SKM-1 treated with dmso at 0.1 percent for 144 hours (cell line): Measurements from ENCODE around the gene HSPA12B.
A peak's percentile ranks its signal among the peaks of the same experiment; 100 is the strongest.

ENCODE experiments used
- DNase-seq: peaks from one replicate; lab custom pipeline; 2025; ENCODE audit not compliant: unreplicated experiment; lab: John Stamatoyannopoulos, UW

Gene HSPA12B

GRCh38 chr20:3704087-3704486, 28.4 kb upstream of the HSPA12B start:
- DNase-seq, result no peak

DNA sequence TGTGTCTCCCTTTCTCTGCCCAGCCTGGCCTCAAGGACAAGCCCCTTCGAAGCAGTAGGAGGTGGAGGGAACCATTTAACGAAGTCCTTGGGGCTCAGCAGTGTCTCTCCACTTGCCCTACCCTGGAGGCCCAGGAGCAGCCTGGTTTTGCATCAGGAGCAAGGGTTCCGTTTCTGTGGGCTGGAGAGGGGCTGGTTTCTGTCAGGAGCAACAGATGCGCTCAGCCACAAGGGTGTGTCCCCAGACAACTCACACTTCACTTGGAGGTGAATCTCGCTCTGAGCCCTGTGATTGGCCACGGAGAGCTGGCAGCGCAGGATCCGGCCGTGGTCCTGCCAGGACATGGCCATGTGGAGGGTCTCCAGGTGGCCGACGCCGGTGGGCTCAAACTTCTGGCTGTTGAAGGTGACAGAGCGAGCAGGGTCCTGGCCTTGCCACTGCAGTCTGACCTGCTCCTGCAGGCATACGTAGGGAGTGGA, 27.0 kb upstream of the HSPA12B start:
- no peak for DNase-seq

- DNase-seq, result no peak
Measured at GRCh38 chr20:3705970-3706739, 26.3 kb upstream of the HSPA12B start.

DNA sequence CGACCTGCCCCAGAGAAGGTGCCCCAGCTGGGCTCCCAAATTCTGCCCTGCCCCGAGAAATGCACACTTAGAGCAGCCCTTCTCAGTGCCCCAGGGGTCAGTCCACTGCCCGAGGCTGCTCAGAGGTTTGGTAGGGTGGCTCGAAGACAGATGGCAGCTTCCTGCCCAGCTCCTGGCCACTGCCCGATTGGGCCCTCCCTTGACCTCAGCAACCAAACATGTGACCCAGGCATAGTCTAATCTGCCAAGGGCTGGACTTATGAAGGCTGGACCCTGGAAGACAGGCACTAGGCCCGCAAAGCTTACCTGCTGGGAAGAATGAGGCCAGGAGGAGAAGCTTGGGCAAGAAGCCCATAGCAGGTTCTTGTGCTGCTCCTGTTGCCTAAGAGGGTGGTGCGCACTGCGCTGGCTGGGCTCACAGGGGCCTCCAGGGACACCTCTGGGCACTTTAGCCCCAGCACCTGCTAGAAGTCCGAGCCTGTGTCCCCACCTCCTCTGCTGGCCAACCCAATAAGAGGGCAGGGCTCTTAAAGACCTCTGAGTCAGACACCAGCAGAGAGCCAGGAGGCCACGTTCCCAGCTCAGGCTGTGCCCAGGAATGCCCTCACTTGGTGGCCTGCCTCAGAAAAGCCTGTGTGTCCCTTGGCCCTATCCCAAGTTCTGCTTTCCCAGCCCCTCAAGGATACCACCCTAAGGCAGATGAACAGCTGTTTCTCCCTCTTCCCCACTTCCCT, 25.5 kb upstream of the HSPA12B start:
- DNase-seq, result no peak

DNA sequence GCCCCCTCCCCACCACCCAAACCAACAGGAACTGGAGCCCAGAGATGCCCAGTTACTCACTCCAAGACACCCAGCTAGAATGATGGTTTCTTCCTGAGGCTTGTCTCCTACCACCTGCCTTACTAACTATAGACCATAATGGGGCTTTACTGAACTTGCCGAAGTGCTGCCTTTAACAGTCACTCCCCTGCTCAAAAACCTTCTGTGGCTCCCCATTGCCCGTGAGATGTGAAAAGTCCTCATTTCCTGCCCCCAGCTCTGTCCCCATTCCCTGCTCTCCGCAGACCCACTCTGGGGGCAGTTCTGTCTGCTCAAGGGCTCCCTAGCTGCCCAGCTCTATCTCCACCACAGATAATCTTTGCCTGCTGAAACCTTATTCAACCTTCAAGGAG, 25.0 kb upstream of the HSPA12B start:
- DNase-seq, result no peak

DNA sequence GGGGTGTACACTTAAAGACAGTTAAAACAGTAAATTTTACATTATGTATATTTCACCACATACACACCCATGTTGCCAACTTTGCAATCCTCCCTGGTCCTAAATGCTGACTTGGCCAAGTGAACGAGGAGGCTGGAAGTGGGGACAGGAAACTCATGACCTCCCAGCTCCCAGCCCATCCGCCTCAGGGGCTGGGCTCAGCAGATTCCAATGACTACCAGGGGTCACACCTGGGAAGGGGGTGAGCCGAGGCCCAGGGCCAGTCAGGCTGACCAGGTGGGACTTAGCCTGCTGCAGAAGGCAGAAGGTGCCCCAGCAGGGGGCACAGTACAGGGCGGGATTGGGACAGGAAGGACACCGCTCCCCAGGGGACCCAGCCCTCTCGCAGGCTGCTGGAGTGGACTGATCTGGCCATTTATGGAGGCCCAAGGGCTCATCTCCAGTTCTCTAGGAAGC, 22.4 kb upstream of the HSPA12B start:
- DNase-seq, result no peak

DNA sequence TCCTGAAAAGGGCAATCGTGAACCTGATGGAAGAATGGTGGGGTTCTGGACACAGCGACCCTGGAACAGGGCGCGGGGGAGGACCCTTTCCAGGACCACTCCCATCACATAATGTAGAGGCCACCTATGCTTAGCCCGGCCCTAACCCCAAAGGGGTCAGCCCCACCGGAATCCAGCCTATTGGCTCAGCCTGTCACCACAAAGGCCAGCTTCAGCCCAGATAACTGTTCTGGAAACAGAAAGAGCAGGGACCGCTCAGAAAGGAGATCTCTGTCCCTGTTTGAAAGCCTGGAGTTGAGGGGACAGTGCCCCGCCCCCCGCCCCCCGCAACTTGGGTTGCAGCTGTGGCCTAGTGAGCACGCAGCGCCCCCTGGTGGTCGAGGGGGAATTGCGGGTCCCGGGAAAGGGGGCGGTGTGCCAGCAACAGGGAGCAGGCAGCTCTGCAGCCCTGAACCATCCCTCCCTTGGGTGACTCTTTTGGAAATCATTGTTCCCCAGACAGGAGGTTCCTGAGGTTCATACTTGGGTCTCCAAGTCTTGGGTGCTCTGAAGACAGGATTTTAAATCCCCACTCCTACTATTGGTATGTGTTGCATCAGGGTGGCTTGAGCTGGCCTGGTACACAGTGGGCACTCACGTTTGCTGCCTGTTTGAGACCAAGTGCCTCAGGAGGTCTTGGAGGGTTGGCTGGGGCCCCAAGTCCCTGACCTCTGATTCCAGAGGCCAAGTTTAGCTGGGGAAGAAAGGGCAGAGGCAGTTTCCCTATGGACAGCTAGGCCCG, 21.6 kb upstream of the HSPA12B start:
- no peak for DNase-seq

GRCh38 chr20:3711484-3711941, 21.0 kb upstream of the HSPA12B start:
- DNase-seq, result no peak

- DNase-seq, result peak; percentile 60
Measured at GRCh38 chr20:3712279-3712873, 20.1 kb upstream of the HSPA12B start, which contains the start of gene SIGLEC1. Gene SIGLEC1 (minus strand): TSS chr20:3712600. CDS start chr20:3707128, 5,472 bp downstream.

- peak; percentile 7 for DNase-seq
Measured at GRCh38 chr20:3714092-3714491, 18.4 kb upstream of the HSPA12B start.

DNA sequence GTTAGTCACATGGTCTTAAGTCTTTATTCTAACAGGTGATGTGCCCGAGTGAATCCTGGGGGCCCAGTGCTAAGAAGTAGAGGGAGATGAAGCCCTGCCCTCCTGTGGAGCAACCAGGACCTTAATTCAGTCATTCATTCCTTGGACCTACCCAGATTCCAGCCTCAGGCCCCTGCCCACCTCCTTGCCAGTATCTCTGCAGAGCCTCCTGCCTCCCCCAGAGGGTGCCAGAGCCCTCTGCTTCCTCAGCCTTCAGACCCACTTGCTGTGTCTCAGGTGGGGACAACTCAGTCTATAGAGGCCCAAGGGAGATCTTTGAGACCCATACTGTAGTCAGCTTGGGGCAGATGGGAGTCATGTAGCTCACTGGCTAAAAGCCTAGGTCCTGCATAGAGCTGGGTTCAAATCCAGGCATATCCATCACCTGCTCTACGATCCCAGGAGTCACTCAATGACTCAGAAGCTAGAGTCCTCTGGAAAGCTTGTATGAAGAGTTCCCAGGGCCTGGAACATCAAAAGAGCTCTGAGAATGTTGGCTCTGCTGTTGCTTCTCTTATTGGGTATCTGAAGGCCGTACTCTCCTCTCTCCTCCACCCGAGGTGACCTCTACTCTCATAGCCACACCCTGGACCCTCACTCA, 16.2 kb upstream of the HSPA12B start:
- peak; percentile 1 for DNase-seq

DNA sequence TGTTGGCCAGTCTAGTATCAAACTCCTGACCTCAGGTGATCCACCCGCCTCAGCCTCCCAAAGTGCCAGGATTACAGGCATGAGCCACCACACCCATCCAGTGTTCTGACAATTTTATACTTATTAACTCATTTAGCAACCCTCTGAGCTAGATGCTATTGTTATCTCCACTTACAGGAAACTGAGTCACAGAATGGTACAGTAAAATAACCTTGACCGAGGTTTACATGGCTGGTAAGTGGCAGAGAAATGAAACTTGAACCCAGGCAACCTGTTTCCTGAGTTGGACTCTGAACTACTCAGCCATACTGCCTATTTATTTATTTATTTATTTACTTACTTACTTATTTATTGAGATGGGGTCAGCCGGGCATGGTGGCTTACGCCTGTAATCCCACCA, 13.4 kb upstream of the HSPA12B start:
- DNase-seq, result no peak

- DNase-seq, result no peak
Measured at GRCh38 chr20:3720068-3720467, 12.4 kb upstream of the HSPA12B start.

DNA sequence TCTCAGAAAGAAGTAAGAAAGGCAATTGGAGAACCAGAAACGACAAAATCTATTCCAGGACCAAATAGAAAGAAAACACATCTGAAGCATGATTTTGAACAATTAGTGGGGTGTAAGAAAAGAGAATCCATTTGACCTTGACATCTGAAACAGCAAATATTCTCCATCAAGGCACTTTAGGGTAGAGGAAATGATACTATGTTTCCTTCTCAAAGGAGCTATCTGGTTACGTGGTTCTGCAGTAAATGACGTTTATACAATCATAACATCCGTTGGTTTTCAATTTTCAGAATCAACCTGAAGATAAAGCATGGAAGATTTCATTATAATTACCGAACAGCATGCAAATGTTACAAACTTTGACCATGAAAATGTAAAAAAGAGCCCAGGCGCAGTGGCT, 11.9 kb upstream of the HSPA12B start:
- DNase-seq, result no peak

GRCh38 chr20:3721912-3722311, 10.6 kb upstream of the HSPA12B start:
- DNase-seq, result no peak

- no peak for DNase-seq
Measured at GRCh38 chr20:3723284-3723683, 9.2 kb upstream of the HSPA12B start.

- no peak for DNase-seq
Measured at GRCh38 chr20:3724356-3724755, 8.1 kb upstream of the HSPA12B start.

GRCh38 chr20:3727401-3728021, 5.0 kb upstream of the HSPA12B start:
- no peak for DNase-seq

DNA sequence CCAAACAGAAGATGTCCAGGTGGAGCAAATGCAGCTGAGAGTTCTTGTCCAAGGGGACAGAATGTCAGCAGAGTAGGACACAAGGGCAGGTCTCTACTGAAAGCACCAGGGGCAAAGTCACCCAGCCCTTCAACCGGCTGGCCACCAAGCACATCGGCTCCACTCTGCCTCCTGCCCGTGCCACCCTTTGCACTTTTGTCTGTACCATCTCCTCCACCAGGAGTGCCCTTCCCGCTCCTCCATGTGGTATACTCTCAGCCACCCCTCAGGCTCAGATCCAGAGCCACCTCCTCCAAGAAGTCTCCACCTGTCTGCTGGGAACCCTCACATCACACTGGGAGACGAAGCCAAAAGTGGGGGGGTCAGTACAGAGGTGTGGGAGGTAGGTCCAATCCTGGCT, 4.1 kb upstream of the HSPA12B start:
- DNase-seq, result no peak

GRCh38 chr20:3728876-3729275, 3.6 kb upstream of the HSPA12B start:
- DNase-seq, result no peak
